WERI-Rb-1 (cell line): ENCODE data around the gene PACRG.

Experiments used
- DNase-seq: peaks from one replicate; pipeline ENCODE4 v3.0.0-alpha.2; 2020
- H3K27ac ChIP-seq: fragments of 250-450 bp; sonication (Bioruptor Pico); 2 replicates; pipeline ENCODE4 v1.5.1; 2020; ENCODE audit warnings: mild to moderate bottlenecking, moderate library complexity
- H3K27me3 ChIP-seq: fragments of 250-450 bp; sonication (Bioruptor Pico); 2 replicates; pipeline ENCODE4 v1.5.1; 2021; ENCODE audit warnings: mild to moderate bottlenecking, low read depth, moderate library complexity; ENCODE audit not compliant: insufficient read depth, severe bottlenecking
- H3K36me3 ChIP-seq: fragments of 250-450 bp; sonication (Bioruptor Pico); 2 replicates; pipeline ENCODE4 v1.5.1; 2020; ENCODE audit warnings: mild to moderate bottlenecking, moderate library complexity
- H3K4me3 ChIP-seq: 2 replicates; pipeline ENCODE4 v1.5.1; 2011; ENCODE audit warnings: low read depth, mild to moderate bottlenecking, control low read depth, low read length
- H3K9me3 ChIP-seq: fragments of 250-450 bp; sonication (Bioruptor Pico); 2 replicates; pipeline ENCODE4 v1.5.1; 2021; ENCODE audit warnings: mild to moderate bottlenecking, moderate library complexity; ENCODE audit not compliant: severe bottlenecking
- TF ChIP-seq, protein P1 (sequence below): IDR thresholded peaks from 2 replicates; pipeline ENCODE4 v1.5.1; 2011; ENCODE audit warnings: low read depth, mild to moderate bottlenecking, control low read depth, inconsistent platforms, low read length

Gene PACRG

DNA sequence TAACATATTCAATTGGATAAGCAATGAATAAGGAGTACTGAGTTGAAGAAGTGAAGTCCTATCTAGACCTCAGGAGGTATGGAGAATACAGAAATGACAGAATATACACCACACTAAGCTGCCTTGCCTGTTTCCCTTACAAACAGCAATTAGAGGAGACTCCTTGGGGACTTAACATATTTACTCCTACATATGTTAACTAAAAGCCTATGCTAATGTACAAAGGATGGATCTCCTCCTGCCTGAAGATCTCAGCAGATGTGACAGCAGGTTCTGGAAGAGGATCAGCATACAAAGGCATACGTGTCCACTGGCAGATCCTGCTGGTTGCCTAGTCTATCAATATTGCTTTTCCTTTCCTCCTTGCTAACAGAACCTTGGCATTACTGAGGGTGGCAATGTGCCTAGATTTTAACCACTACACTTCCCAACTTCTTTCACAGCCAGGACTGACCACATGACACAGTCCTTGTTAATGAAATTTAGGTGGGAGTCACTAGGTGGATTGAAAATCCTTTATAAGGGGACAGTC, 29.8 kb upstream of the PACRG start:
- DNase-seq = no peak
- no peak overlapping the region for H3K27ac ChIP-seq
- H3K4me3 ChIP-seq = no peak overlapping the region
- TF ChIP-seq, protein P1, sequence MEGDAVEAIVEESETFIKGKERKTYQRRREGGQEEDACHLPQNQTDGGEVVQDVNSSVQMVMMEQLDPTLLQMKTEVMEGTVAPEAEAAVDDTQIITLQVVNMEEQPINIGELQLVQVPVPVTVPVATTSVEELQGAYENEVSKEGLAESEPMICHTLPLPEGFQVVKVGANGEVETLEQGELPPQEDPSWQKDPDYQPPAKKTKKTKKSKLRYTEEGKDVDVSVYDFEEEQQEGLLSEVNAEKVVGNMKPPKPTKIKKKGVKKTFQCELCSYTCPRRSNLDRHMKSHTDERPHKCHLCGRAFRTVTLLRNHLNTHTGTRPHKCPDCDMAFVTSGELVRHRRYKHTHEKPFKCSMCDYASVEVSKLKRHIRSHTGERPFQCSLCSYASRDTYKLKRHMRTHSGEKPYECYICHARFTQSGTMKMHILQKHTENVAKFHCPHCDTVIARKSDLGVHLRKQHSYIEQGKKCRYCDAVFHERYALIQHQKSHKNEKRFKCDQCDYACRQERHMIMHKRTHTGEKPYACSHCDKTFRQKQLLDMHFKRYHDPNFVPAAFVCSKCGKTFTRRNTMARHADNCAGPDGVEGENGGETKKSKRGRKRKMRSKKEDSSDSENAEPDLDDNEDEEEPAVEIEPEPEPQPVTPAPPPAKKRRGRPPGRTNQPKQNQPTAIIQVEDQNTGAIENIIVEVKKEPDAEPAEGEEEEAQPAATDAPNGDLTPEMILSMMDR = no peak
- H3K9me3 ChIP-seq = no peaks in the 10 kb centered on the region
- no peaks in the 10 kb centered on the region for H3K27me3 ChIP-seq
- no peaks in the 10 kb centered on the region for H3K36me3 ChIP-seq

DNA sequence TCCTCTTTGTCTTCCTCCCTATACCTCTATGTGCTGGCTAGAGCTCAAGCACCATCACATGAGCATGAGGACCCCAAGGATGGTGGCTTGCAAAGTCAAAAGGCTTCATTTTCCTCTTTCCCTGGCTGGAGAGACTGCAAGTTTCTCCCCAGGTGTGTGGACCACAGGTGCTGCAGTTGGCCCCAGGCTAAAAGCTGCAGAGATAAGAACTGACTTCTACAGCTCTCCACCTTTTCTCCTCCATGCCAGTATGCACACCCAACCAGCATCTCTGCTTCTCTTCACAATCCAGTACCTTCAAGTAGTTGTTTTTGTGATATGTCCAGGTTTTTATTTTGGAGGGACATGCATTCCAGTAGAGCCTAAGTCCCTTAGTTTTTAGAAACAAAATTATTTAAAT, 29.3 kb upstream of the PACRG start:
- H3K9me3 ChIP-seq = no peaks in the 10 kb centered on the region
- H3K27ac ChIP-seq = no peak overlapping the region
- H3K4me3 ChIP-seq = no peak overlapping the region
- no peak for DNase-seq
- no peaks in the 10 kb centered on the region for H3K27me3 ChIP-seq
- H3K36me3 ChIP-seq = no peaks in the 10 kb centered on the region
- TF ChIP-seq, protein P1 = no peak

DNA sequence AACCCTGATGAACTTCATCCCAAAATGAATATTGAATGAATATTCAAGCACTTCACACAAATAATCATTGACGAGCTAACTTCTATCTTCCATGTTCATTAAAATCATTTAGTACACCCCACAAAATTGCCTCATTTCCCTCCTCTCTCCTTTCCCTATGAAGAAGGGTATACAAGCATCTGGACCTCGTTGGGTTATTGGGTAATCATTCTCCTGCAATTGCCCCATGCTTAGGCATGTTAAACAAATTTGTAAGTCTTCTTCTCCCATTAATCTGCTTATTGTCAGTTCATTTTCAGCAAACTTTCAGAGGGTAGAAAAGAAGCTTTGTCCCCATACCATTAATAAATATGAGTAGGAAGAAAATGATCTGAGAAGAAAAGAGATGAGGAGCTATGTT, 27.8 kb upstream of the PACRG start:
- no peaks in the 10 kb centered on the region for H3K36me3 ChIP-seq
- H3K27me3 ChIP-seq = no peaks in the 10 kb centered on the region
- DNase-seq = no peak
- H3K27ac ChIP-seq = no peak overlapping the region
- H3K4me3 ChIP-seq = no peak overlapping the region
- H3K9me3 ChIP-seq = no peaks in the 10 kb centered on the region
- TF ChIP-seq, protein P1 = no peak

DNA sequence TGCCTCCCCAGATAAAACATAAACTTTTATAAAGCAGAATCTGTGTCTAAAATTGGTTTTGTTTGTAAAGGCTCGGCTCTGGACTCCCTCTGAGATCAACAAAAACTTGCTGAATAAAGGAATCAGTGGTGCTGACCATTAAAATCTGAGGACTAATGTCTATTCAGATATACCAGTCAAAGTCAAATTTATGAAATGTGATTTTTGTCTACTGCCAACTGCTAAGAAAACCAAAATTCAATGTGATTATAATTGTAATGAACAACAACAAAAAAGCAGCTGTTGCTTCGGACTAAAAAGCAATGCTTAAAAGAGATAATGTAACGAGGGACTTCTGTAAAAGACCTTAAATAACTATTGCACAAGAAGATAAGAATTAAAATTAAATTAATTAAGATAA, 26.8 kb upstream of the PACRG start:
- DNase-seq = no peak
- Histone ChIP-seq H3K36me3 (no peaks in the 10 kb centered on the region), H3K27me3 (no peaks in the 10 kb centered on the region), H3K4me3 (no peak overlapping the region), H3K27ac (no peak overlapping the region), H3K9me3 (no peaks in the 10 kb centered on the region)
- TF ChIP-seq, protein P1 = no peak

DNA sequence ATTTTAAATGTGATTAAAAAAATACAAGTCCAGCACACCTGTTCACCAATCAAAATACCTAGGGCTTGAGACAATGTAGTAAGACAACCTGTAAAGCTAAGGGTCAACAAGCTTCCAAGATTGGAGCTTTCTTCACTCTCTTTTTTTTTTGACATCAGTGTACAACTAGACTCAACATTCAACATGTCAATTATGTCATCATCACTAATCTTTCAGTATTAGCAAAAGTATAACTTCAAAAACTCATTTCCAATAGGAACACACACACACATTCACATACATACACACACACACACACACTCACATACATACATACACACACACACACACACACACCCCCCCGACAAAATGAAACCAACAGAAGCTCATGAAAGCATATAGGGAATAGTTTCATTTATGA, 26.2 kb upstream of the PACRG start:
- DNase-seq = no peak
- TF ChIP-seq, protein P1 = no peak
- H3K4me3 ChIP-seq = no peak overlapping the region
- H3K9me3 ChIP-seq = no peaks in the 10 kb centered on the region
- no peaks in the 10 kb centered on the region for H3K36me3 ChIP-seq
- H3K27me3 ChIP-seq = no peaks in the 10 kb centered on the region
- H3K27ac ChIP-seq = no peak overlapping the region

DNA sequence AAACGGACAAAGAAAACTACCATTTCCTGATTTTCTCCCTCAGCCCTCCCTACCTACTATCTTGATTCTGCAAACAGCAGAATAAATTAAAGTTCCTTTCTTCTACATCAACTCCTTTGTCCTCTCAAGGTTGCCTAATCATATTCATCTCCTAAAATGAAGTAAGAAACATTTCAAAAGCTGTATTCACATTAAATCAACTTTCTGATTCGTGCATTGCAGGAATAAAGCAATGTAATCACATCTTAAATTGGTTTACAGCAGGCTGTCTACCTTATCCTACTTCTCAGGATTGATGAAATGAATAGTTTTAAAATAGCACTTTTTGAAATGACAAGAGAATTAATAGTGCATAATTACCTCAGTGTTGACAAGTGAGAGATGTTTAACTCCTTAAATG, 25.3 kb upstream of the PACRG start:
- Histone ChIP-seq H3K36me3 (no peaks in the 10 kb centered on the region), H3K4me3 (no peak overlapping the region), H3K27ac (no peak overlapping the region), H3K9me3 (no peaks in the 10 kb centered on the region), H3K27me3 (no peaks in the 10 kb centered on the region)
- no peak for DNase-seq
- TF ChIP-seq, protein P1 = no peak
